ENCODE results near the gene SYNRG. TPM values are rescaled to one million over a fixed set of nuclear protein-coding genes. Genes with fewer than 3 reads are reported as not detected.
A peak's percentile ranks its signal among the peaks of the same experiment; 100 is the strongest.
"Not testable (repeated sequence)": the region's sequence is repeated elsewhere in the genome, so short reads cannot be mapped to it uniquely, and the experiment has no call there.

The SYNRG gene
- total RNA-seq, 1 experiment from 2014 or later, result 40.5 TPM

DNA sequence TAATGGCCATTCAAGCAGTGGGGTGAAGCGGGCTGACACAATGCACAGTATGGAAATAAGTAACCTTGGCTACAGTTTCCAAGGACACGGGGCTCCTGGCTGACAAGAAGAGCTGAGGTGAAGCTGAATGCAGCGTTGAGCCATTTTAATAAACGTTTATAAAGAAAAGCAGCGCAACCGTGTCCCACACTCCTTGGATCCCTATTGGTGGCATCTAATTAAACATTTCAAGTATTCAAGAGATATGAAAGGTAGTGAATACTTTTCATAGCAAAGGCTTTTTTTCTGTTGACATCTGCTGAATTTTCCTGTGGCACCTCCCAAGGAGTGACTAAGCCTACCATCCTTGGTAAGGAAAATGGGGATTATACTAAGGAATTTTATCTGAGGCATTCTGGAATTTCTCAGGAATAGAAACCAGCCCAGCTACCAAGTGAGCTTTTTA is 93.1 kb downstream of the SYNRG start:
- H3K9me3 Mint-ChIP-seq (ENCODE audit: unreplicated experiment), result no peaks in the 10 kb centered on the region
- H3K36me3 ChIP-seq (ENCODE audit: control insufficient read depth, insufficient read depth, low read length), result peaks cover 6% of the 10 kb centered on the region
- POLR2A ChIA-PET, result no interaction called here
- H3K4me3 Mint-ChIP-seq (ENCODE audit: unreplicated experiment), result no peak overlapping the region
- H3K9me3 ChIP-seq, result no peaks in the 10 kb centered on the region
- H3K4me1 Mint-ChIP-seq (ENCODE audit: low read depth, unreplicated experiment), result no peaks in the 10 kb centered on the region
- DNase-seq, result no peak
- CTCF ChIA-PET, result interaction anchor here (0.7 kb wide), 1 partner anchor 25 kb away, joined by 3 read pairs; no protein-coding TSS in a partner anchor
- H3K4me3 ChIP-seq (ENCODE audit: low read depth, low read length), result no peak overlapping the region
- no TSS peak for BruUV-seq (replicated peaks)
- peaks cover 10% of the 10 kb centered on the region; the same call in 1 of the 2 replicates for H3K4me1 ChIP-seq
- peak overlapping the region; percentile 53 for H3K27ac Mint-ChIP-seq (ENCODE audit: unreplicated experiment)
- no peaks in the 10 kb centered on the region for H3K27me3 ChIP-seq (replicated peaks; ENCODE audit: control insufficient read depth, insufficient read depth, low read length)
- intact Hi-C loops (cut with micrococcal nuclease; ENCODE audit: unreplicated experiment), result no loop called here
- H3K27me3 Mint-ChIP-seq (ENCODE audit: insufficient read depth, unreplicated experiment), result no peaks in the 10 kb centered on the region
- peaks cover 62% of the 10 kb centered on the region for H3K36me3 Mint-ChIP-seq (ENCODE audit: insufficient read depth, unreplicated experiment)
- TF ChIP-seq, protein P1, sequence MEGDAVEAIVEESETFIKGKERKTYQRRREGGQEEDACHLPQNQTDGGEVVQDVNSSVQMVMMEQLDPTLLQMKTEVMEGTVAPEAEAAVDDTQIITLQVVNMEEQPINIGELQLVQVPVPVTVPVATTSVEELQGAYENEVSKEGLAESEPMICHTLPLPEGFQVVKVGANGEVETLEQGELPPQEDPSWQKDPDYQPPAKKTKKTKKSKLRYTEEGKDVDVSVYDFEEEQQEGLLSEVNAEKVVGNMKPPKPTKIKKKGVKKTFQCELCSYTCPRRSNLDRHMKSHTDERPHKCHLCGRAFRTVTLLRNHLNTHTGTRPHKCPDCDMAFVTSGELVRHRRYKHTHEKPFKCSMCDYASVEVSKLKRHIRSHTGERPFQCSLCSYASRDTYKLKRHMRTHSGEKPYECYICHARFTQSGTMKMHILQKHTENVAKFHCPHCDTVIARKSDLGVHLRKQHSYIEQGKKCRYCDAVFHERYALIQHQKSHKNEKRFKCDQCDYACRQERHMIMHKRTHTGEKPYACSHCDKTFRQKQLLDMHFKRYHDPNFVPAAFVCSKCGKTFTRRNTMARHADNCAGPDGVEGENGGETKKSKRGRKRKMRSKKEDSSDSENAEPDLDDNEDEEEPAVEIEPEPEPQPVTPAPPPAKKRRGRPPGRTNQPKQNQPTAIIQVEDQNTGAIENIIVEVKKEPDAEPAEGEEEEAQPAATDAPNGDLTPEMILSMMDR (IDR thresholded peaks at IDR 0.05; ENCODE audit: insufficient read depth in 1 of 2, low read depth in 1 of 2, low read length in 1 of 2, severe bottlenecking in 1 of 2, unreplicated experiment in 1 of 2), result no peak

- Histone ChIP-seq H3K4me1 (peaks cover 10% of the 10 kb centered on the region; the same call in 1 of the 2 replicates), H3K9me3 (no peaks in the 10 kb centered on the region), H3K4me3 (ENCODE audit: low read depth, low read length) (no peak overlapping the region), H3K36me3 (ENCODE audit: control insufficient read depth, insufficient read depth, low read length) (peaks cover 6% of the 10 kb centered on the region), H3K27me3 (replicated peaks; ENCODE audit: control insufficient read depth, insufficient read depth, low read length) (no peaks in the 10 kb centered on the region)
- no peaks in the 10 kb centered on the region for H3K9me3 Mint-ChIP-seq (ENCODE audit: unreplicated experiment)
- POLR2A ChIA-PET, result no interaction called here
- H3K27me3 Mint-ChIP-seq (ENCODE audit: insufficient read depth, unreplicated experiment), result no peaks in the 10 kb centered on the region
- intact Hi-C loops (cut with micrococcal nuclease; ENCODE audit: unreplicated experiment), result no loop called here
- no peak for DNase-seq
- peaks cover 60% of the 10 kb centered on the region for H3K36me3 Mint-ChIP-seq (ENCODE audit: insufficient read depth, unreplicated experiment)
- H3K27ac Mint-ChIP-seq (ENCODE audit: unreplicated experiment), result no peak overlapping the region
- CTCF ChIA-PET, result no interaction called here
- TF ChIP-seq, protein P1 (IDR thresholded peaks at IDR 0.05; ENCODE audit: insufficient read depth in 1 of 2, low read depth in 1 of 2, low read length in 1 of 2, severe bottlenecking in 1 of 2, unreplicated experiment in 1 of 2), result no peak
- no TSS peak for BruUV-seq (replicated peaks)
- no peaks in the 10 kb centered on the region for H3K4me1 Mint-ChIP-seq (ENCODE audit: low read depth, unreplicated experiment)
- no peak overlapping the region for H3K4me3 Mint-ChIP-seq (ENCODE audit: unreplicated experiment)
These were observed 95.5 kb downstream of the SYNRG start for GRCh38 chr17:37513711-37514110.

DNA sequence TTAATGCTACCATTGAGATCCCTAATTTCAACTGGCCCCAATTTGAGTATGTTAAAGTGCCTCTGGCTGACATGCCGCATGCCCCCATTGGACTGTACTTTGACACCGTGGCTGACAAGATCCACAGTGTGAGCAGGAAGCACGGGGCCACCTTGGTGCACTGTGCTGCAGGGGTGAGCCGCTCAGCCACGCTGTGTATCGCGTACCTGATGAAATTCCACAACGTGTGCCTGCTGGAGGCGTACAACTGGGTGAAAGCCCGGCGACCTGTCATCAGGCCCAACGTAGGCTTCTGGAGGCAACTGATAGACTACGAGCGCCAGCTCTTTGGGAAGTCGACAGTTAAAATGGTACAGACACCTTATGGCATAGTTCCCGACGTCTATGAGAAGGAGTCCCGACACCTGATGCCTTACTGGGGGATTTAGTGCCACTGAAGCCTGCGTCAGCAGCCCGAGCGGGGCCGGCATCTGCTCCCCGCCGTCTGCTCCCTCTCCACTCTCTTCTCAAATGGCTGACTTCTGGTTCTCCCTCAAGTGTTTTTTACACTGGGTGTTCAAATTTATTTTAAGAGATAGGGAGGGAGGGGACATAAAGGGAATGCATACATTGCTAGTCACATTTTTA is 96.7 kb downstream of the SYNRG start:
- Histone ChIP-seq H3K9me3 (no peaks in the 10 kb centered on the region), H3K27me3 (replicated peaks; ENCODE audit: control insufficient read depth, insufficient read depth, low read length) (no peaks in the 10 kb centered on the region), H3K4me1 (peaks cover 10% of the 10 kb centered on the region; the same call in 1 of the 2 replicates), H3K36me3 (ENCODE audit: control insufficient read depth, insufficient read depth, low read length) (peaks cover 6% of the 10 kb centered on the region), H3K4me3 (ENCODE audit: low read depth, low read length) (no peak overlapping the region)
- Mint-ChIP-seq H3K4me1 (ENCODE audit: low read depth, unreplicated experiment) (no peaks in the 10 kb centered on the region), H3K9me3 (ENCODE audit: unreplicated experiment) (no peaks in the 10 kb centered on the region), H3K4me3 (ENCODE audit: unreplicated experiment) (no peak overlapping the region), H3K36me3 (ENCODE audit: insufficient read depth, unreplicated experiment) (peaks cover 49% of the 10 kb centered on the region), H3K27ac (ENCODE audit: unreplicated experiment) (no peak overlapping the region), H3K27me3 (ENCODE audit: insufficient read depth, unreplicated experiment) (no peaks in the 10 kb centered on the region)
- no peak for DNase-seq
- CTCF ChIA-PET, result interaction anchor here (0.6 kb wide), 1 partner anchor 114 kb away, joined by 3 read pairs; no protein-coding TSS in a partner anchor
- TF ChIP-seq, protein P1 (IDR thresholded peaks at IDR 0.05; ENCODE audit: insufficient read depth in 1 of 2, low read depth in 1 of 2, low read length in 1 of 2, severe bottlenecking in 1 of 2, unreplicated experiment in 1 of 2), result no peak
- POLR2A ChIA-PET, result no interaction called here
- BruUV-seq (replicated peaks), result no TSS peak
- intact Hi-C loops (cut with micrococcal nuclease; ENCODE audit: unreplicated experiment), result no loop called here

DNA sequence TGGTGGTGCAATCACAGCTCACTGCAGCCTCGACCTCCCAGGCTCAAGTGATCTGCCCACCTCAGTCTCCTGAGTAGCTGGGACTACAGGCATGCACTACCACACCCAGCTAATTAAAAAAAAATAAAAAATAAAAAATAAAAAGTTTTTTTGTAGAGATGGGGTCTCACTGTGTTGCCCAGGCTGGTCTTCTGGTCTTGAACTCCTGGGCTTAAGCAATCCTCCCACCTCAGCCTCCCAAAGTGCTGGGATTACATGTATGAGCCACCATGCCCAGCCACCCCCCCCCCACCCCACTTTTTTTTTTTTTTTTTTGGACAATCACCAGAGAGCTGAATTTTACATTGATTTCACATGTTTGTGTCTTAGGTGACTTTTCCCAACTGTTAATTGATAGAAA is 97.6 kb downstream of the SYNRG start:
- POLR2A ChIA-PET; H3K9me3 Mint-ChIP-seq (ENCODE audit: unreplicated experiment); H3K4me3 Mint-ChIP-seq (ENCODE audit: unreplicated experiment); H3K4me3 ChIP-seq (ENCODE audit: low read depth, low read length); H3K27me3 ChIP-seq (replicated peaks; ENCODE audit: control insufficient read depth, insufficient read depth, low read length); H3K27ac Mint-ChIP-seq (ENCODE audit: unreplicated experiment); DNase-seq; H3K4me1 ChIP-seq; H3K36me3 ChIP-seq (ENCODE audit: control insufficient read depth, insufficient read depth, low read length); BruUV-seq (replicated peaks); intact Hi-C loops (cut with micrococcal nuclease; ENCODE audit: unreplicated experiment); H3K27me3 Mint-ChIP-seq (ENCODE audit: insufficient read depth, unreplicated experiment); H3K4me1 Mint-ChIP-seq (ENCODE audit: low read depth, unreplicated experiment); H3K9me3 ChIP-seq: not testable (repeated sequence)
- H3K36me3 Mint-ChIP-seq (ENCODE audit: insufficient read depth, unreplicated experiment), result peaks cover 52% of the 10 kb centered on the region
- CTCF ChIA-PET, result interaction anchor here (0.6 to 0.9 kb wide), 2 partner anchors 16 to 259 kb away, joined by 3 to 7 read pairs; no protein-coding TSS in a partner anchor

Measured in Caco-2 (cell line).